GM12874 (cell line): ENCODE measurements around the gene UGGT1.
A peak's percentile ranks its signal among the peaks of the same experiment; 100 is the strongest.

Experiments used
- TF ChIP-seq, protein P1 (sequence below): IDR thresholded peaks from 2 replicates; pipeline ENCODE4 v1.5.1; 2011; ENCODE audit warnings: low read depth, mild to moderate bottlenecking, control low read depth, low read length, moderate library complexity; ENCODE audit not compliant: insufficient read depth

UGGT1 gene

GRCh38 chr2:128172191-128172590, 81.2 kb downstream of the UGGT1 start:
- TF ChIP-seq, protein P1, sequence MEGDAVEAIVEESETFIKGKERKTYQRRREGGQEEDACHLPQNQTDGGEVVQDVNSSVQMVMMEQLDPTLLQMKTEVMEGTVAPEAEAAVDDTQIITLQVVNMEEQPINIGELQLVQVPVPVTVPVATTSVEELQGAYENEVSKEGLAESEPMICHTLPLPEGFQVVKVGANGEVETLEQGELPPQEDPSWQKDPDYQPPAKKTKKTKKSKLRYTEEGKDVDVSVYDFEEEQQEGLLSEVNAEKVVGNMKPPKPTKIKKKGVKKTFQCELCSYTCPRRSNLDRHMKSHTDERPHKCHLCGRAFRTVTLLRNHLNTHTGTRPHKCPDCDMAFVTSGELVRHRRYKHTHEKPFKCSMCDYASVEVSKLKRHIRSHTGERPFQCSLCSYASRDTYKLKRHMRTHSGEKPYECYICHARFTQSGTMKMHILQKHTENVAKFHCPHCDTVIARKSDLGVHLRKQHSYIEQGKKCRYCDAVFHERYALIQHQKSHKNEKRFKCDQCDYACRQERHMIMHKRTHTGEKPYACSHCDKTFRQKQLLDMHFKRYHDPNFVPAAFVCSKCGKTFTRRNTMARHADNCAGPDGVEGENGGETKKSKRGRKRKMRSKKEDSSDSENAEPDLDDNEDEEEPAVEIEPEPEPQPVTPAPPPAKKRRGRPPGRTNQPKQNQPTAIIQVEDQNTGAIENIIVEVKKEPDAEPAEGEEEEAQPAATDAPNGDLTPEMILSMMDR, result no peak

DNA sequence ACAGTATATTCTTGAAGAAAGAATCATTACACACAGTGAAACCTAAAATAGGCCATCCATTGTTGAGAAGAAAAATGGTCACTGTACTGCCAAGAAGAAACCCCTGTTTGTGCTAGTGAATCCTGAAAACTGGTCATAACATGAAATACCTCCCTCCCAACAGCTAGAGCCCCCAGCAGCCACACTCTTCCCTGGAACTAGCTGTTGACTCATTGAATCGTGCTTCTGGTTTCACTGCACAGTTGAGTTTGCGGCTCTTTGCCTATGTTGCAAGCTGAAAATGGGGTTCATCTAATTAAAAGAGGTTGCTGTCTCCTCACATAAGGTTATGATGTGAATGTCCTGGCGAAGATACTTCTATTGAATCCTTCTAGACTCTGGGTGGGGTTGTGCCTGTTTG, 86.3 kb downstream of the UGGT1 start:
- TF ChIP-seq, protein P1, result no peak

- TF ChIP-seq, protein P1, result no peak
Observed at GRCh38 chr2:128178149-128178649, 87.2 kb downstream of the UGGT1 start.

DNA sequence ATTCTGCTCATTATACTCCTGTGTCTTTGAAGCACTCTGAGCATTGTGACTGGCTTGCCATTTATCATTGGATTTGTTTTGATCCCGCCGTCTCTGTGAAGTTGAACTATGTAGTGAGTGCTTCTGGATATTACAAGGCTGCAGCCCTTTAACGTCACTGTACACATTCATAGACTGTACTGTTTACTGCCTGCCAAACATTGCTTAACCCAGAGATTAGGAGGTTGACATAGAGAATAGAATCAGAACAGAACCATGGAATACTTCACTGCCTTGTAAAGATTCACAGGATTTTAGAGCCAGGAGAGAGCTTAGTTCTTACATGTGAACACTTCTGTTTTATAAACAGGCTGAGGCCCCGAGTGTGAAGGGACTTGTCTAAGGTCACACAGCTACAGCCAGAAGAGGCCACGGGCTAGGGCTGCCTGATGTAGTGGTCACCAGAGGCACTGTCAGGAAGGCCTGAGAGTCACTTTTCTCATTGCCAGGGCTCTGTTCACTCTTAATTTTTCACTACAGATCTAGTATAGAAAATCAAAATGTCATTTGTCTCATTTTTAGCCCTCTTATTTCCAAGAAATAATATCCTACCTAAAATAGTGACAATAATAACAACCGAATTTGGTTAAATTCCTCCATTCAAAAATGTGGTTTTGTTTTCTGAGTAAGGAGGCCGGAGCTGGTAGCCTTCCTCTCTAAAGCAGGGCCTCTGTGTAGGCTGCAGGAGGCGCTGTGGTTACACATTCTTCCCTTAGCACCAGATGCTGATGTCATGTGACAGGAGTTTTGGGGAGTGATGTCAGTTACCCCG, 87.9 kb downstream of the UGGT1 start:
- TF ChIP-seq, protein P1, result peak; percentile 60

DNA sequence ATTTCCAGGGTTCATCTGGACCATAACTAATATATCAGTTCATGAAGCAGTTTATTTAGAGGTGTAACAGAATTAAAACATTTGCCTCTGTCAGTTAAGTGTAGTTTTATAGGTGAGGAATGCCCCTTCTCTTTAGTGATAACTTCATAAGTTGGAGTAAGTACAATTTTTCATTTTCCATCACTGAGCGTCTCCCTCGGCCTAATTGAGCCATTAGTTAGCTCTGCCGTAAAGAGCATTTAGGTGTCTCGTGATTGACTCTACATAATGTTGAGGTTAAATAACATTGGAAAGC, 88.4 kb downstream of the UGGT1 start:
- TF ChIP-seq, protein P1, result no peak

DNA sequence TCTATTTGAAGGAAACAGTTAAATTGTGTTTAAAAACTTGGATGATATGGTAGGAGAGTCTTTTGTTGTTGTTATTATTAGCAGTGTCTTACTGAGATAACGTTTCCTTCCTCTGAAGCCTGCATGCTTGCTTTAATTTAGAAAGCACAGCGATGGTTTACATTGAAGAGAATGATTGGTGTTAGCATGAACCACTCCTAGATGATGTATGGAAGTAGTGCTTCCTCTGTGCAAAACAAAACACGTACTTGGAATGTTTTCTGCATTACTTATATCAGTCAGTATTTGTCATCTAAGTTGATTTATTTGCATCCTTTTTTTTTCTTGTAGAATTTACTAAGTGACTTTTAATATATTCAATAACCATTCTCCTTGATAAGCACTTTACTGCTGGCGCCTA, 89.0 kb downstream of the UGGT1 start:
- TF ChIP-seq, protein P1, result no peak

GRCh38 chr2:128185576-128185975, 94.6 kb downstream of the UGGT1 start:
- TF ChIP-seq, protein P1, result no peak
